ENCODE measurements around the gene PURA. TPM values are rescaled to one million over a fixed set of nuclear protein-coding genes. Genes with fewer than 3 reads are reported as not detected.

The PURA gene
- total and polyA plus RNA-seq, 2 of the 4 experiments (the other 2 are of a cell fraction), result 3.8 to 5.6 TPM

- TF ChIP-seq USF2 (IDR thresholded peaks at IDR 0.05; ENCODE audit: low read depth, low read length), result no peak
- no peak for TF ChIP-seq RFX5 (IDR thresholded peaks at IDR 0.05; ENCODE audit: low read depth, low read length)
- TF ChIP-seq CEBPB (IDR thresholded peaks at IDR 0.05; ENCODE audit: low read depth, low read length), result no peak
- TF ChIP-seq RCOR1 (IDR thresholded peaks at IDR 0.05; ENCODE audit: insufficient replicate concordance, low read length), result no peak
- TF ChIP-seq FOS (IDR thresholded peaks at IDR 0.05; ENCODE audit: low read depth, low read length), result no peak
Measured at GRCh38 chr5:140112685-140113179, 1.2 kb upstream of the PURA start (continued).
